BJ (cell line): ENCODE measurements around the gene SH3YL1. TPM values are rescaled to one million over a fixed set of nuclear protein-coding genes. Genes with fewer than 3 reads are reported as not detected.
A peak's percentile ranks its signal among the peaks of the same experiment; 100 is the strongest.

Experiments used
- CTCF ChIA-PET: fragments of 350-600 bp; formaldehyde crosslinking; extraction: SDS; loops from one replicate; lab custom pipeline; 2021; ENCODE audit warnings: antibody characterized with exemption, inconsistent platforms; lab: Yijun Ruan, JAX
- POLR2A ChIA-PET: fragments of 300-600 bp; sonication (Branson Sonifier 250); formaldehyde crosslinking; extraction: SDS; loops from one replicate; lab custom pipeline; 2021; ENCODE audit warnings: antibody characterized with exemption; lab: Charles Lee
- DNase-seq: peaks from one replicate; pipeline ENCODE4 v3.0.0-alpha.2; 2011; ENCODE audit warnings: low read depth
- H3K27me3 ChIP-seq: 2 replicates; pipeline ENCODE4 v1.6.0; 2011; ENCODE audit warnings: low read length; ENCODE audit not compliant: control insufficient read depth, insufficient read depth
- H3K36me3 ChIP-seq: 2 replicates; pipeline ENCODE4 v1.5.1; 2011; ENCODE audit warnings: low read length; ENCODE audit not compliant: control insufficient read depth, insufficient read depth
- H3K4me3 ChIP-seq: 2 replicates; pipeline ENCODE4 v1.5.1; 2011; ENCODE audit warnings: low read depth, mild to moderate bottlenecking, control low read depth, low read length
- CTCF ChIP-seq: IDR thresholded peaks from 2 replicates; pipeline ENCODE4 v1.5.1; 2011; ENCODE audit warnings: low read depth, mild to moderate bottlenecking, control low read depth, inconsistent platforms, low read length, moderate library complexity; ENCODE audit not compliant: insufficient read depth
- polyA minus RNA-seq: library from RNA; depleted of rRNA, polyadenylated mRNA; stranded (reverse); fragments of >200 nt; gene quantifications from 2 replicates; pipeline ENCODE4 v1.2.3, GENCODE V29; 2011; rRNA and poly(A)+ RNA removed
- polyA plus RNA-seq: library from polyadenylated mRNA; depleted of rRNA; stranded (reverse); fragments of >200 nt; gene quantifications from 2 replicates; pipeline ENCODE4 v1.2.3, GENCODE V29; 2011; rRNA removed

SH3YL1 gene, protein sequence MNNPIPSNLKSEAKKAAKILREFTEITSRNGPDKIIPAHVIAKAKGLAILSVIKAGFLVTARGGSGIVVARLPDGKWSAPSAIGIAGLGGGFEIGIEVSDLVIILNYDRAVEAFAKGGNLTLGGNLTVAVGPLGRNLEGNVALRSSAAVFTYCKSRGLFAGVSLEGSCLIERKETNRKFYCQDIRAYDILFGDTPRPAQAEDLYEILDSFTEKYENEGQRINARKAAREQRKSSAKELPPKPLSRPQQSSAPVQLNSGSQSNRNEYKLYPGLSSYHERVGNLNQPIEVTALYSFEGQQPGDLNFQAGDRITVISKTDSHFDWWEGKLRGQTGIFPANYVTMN
- polyA plus RNA-seq = 19.0 and 25.8 TPM in 2 replicates
- polyA minus RNA-seq = 12.9 and 14.0 TPM in 2 replicates

DNA sequence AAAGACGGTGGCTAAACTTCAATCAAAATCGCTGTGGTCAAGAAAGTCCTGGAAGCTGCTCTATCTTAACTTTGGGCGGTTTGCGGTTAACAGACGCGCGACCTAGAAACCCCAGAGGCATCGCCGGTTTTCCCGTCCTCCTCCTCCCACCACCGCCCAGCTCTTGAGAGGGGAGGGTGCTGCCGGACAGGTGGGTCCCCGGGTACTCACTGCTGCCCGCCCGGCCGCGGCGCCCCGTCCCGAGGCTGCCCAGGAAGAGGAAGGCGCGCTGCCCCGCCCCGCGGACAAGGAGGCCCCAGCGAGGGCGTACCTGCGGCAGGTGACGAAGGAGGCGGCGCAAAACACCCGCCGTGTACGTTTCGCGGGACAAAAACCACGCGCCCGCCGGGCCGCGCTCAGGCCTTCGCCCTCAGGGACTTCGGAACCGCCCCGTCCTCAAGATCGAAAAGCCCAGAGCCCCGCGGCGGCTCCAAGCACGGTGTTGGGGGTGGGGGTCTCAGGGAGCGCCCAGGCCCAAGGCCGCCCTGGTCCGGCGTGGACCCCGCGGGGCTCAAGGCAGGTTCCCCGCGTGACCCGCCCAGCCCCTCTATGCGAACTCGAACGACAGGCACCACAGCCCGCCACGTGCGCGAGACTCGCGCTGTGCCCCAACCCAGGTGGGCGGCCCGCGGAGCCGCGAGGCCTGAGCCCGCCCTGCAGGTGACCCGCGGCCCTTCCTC is at the start of gene SH3YL1:
Gene SH3YL1, minus strand, starts transcription at position 259 of the 719 bp plus-strand sequence. Its CDS starts 48 bp downstream, at position 211.
- POLR2A ChIA-PET = no interaction called here
- TF ChIP-seq CTCF = no peak
- H3K4me3 ChIP-seq = peak within 1 kb of the TSS; percentile 60
- H3K36me3 ChIP-seq = no peaks in the 10 kb centered on the region
- DNase-seq = no peak
- CTCF ChIA-PET = no interaction called here
- no peaks in the 10 kb centered on the region for H3K27me3 ChIP-seq

DNA sequence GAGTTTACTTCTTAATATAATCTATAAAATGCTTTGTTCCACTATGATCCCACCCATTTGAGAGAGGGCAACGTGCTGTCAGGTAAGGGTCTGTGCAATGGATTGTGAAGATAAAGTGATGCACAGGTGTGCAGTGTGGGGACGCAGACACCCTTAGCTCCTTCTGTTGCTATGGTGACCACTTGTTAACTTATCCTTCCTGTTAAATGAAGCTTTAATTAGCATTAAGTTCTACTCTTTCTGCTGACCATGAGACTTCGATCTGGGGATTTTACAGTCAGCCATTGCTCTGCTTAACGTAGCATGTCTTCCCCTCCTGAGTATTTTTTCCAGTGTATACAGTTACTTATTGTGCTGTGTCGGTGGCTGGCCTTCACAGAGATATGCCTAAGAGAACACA is 47.2 kb upstream of the SH3YL1 start:
- no peak overlapping the region for H3K4me3 ChIP-seq
- CTCF ChIA-PET = interaction anchor here (1.1 kb wide), 1 partner anchor 25 kb away, joined by 3 read pairs; no protein-coding TSS in a partner anchor
- POLR2A ChIA-PET = no interaction called here
- no peaks in the 10 kb centered on the region for H3K27me3 ChIP-seq
- H3K36me3 ChIP-seq = no peaks in the 10 kb centered on the region
- DNase-seq = no peak
- no peak for TF ChIP-seq CTCF

DNA sequence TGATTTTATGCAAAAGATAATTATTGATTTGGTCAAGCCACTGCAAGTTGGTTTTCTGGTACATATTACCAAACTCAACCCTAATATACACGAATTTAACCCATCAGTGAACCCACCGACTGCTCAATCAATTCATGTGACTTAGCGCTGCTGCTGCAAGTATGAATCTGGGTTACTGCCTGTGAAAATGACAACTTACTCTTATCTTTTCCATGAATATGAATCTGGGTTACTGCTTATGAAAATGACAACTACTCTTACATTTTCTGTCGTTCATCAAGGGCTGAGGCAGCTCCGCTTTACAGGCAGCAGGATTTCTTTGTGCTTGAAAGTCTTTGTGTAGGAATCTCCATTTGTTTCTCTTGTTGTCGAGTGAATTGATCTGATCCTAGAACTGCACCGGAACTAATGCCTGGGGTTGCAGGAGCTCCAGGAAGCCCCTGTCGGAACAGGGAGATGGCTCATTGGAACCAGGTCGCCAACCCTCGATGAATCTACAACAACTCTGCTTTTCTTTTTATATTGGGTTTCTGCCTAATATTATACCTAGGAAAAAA is 46.2 kb upstream of the SH3YL1 start:
- no peak for DNase-seq
- POLR2A ChIA-PET = no interaction called here
- CTCF ChIA-PET = interaction anchor here (1.1 to 1.5 kb wide), 2 partner anchors 20 to 24 kb away, joined by 3 to 4 read pairs; no protein-coding TSS in a partner anchor
- TF ChIP-seq CTCF = no peak
- H3K4me3 ChIP-seq = no peak overlapping the region
- no peaks in the 10 kb centered on the region for H3K27me3 ChIP-seq
- H3K36me3 ChIP-seq = no peaks in the 10 kb centered on the region

DNA sequence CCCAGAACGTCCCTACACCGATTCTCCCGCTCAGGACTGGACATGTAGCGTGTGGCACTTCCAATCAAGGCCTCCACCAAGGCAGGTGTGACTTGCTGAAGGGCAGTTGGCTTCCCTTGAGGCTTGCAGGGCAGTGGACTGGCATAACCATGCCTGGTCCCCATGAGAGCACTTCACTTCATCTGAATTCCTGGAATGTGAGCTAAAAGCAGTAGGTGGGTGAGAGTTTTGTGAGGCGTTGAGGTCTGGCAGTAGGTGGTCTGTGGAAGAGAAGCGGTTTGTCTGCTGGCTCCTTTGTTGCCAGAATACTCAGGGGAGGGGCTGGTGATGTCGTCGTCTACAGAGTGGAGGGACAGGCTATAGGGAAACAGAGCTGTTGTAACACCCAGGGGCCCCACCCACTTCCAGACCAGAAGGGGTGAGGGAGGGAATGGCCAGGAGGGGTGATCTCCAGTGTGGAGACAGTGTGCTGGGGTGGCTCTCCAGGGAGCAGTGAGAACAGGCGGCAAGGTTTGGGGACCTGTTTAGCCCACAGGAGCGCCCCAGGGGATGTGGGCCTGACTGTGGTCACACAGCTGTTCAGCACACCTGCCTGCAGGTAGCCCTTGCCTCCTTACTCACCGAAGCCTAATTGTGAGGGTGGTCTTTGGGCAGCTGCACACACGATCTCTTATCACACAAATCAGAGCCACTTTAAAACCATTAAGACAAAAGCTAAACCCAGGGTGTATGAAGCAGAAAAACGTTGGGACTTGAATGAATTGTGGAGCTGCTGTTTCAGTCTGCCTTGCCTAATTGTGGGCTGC is 45.5 kb upstream of the SH3YL1 start:
- DNase-seq = no peak
- no peak for TF ChIP-seq CTCF
- ChIA-PET POLR2A (no interaction called here), CTCF (interaction anchor here (1.5 kb wide), 1 partner anchor 19 kb away, joined by 4 read pairs; no protein-coding TSS in a partner anchor)
- Histone ChIP-seq H3K4me3 (no peak overlapping the region), H3K27me3 (no peaks in the 10 kb centered on the region), H3K36me3 (no peaks in the 10 kb centered on the region)
